Measurements from ENCODE around the gene CANT1. TPM values are rescaled to one million over a fixed set of nuclear protein-coding genes. Genes with fewer than 3 reads are reported as not detected.

CANT1 gene
- total and polyA plus RNA-seq, 4 donors: 6.2 to 20.0 (median 16.4) TPM

DNA sequence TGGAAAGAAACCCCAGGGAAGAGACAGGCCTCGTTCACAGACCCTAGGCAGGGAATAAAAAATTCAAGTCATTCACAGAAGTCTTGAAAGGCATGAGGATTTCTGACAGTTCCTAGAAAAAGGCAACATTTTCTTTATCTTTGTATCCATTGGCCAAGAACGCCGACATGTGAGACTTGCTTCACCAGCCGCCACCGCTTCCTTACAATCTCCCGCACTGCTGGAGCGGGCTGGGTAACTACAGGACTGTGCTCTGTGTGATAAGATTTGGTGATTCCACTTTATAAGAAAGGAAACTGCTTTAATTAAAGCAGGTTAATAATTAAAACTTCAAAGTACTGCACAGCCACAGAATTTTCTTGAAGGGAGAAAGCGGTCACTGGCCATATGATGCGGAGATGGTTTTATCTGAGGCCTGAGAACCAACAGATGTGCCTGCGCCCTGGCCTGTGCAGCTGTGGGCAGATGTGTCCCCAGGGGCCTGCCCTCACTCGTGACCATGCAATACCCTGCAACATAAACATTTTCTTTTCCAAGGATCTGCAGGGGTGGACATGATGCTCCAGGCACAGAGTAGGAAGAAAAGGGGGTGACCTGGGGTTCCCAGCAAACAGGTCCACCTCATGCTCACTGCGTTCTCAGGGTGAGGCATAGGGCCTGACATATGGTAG lies 16.9 kb downstream of the CANT1 start (continued):
- TF ChIP-seq EGR1 (IDR thresholded peaks at IDR 0.05; ENCODE audit: low read depth in 2 of 2) (no peak), SP1 (IDR thresholded peaks at IDR 0.05) (no peak), GABPA (IDR thresholded peaks at IDR 0.05 in 1 of 2, conservative IDR thresholded peaks at IDR 0.05 in 1 of 2) (no peak), HNF4G (IDR thresholded peaks at IDR 0.05) (no peak), JUND (IDR thresholded peaks at IDR 0.05) (no peak), HNF4A (conservative IDR thresholded peaks at IDR 0.05) (no peak)
- TF ChIP-seq, protein P1, sequence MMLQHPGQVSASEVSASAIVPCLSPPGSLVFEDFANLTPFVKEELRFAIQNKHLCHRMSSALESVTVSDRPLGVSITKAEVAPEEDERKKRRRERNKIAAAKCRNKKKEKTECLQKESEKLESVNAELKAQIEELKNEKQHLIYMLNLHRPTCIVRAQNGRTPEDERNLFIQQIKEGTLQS (IDR thresholded peaks at IDR 0.05): no peak
- TF ChIP-seq, protein P2, sequence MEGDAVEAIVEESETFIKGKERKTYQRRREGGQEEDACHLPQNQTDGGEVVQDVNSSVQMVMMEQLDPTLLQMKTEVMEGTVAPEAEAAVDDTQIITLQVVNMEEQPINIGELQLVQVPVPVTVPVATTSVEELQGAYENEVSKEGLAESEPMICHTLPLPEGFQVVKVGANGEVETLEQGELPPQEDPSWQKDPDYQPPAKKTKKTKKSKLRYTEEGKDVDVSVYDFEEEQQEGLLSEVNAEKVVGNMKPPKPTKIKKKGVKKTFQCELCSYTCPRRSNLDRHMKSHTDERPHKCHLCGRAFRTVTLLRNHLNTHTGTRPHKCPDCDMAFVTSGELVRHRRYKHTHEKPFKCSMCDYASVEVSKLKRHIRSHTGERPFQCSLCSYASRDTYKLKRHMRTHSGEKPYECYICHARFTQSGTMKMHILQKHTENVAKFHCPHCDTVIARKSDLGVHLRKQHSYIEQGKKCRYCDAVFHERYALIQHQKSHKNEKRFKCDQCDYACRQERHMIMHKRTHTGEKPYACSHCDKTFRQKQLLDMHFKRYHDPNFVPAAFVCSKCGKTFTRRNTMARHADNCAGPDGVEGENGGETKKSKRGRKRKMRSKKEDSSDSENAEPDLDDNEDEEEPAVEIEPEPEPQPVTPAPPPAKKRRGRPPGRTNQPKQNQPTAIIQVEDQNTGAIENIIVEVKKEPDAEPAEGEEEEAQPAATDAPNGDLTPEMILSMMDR (IDR thresholded peaks at IDR 0.05; ENCODE audit: low read depth, low read length, missing input control): no peak

DNA sequence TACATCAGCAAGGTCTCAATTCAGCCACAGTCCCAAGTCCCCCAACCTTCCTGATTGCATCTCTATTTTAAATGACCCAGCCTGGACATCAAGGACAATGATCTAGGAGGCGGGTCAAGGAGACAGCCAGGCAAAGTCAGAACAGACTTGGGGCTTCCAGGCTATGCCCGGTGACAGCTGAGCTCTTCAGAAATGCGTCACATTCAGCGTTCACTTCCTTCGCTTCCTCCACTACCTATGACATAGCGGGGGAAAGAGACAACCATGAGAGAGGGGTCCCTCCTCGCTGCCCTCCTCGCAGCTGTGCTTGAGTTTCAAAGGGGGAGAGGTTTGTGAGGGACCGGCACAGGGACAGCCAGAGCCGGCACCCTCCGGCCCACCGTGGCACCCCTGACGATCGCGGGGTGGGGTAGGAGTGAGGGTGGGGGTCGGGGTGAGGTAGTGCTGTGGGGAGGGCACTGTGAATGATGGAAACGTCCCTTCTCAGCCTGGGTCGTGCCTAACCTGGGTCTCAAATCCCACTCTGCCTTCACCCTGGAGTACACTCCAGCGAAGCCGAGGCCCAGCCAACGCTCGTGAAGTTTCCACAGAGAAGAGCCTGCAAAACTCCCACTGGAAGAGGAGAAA lies 17.5 kb downstream of the CANT1 start:
- TF ChIP-seq RAD21 (IDR thresholded peaks at IDR 0.05): no peak
- TF ChIP-seq, protein P1 (IDR thresholded peaks at IDR 0.05): no peak
- TF ChIP-seq FOXA2 (IDR thresholded peaks at IDR 0.05): no peak
- no peak for TF ChIP-seq GABPA (IDR thresholded peaks at IDR 0.05 in 1 of 2, conservative IDR thresholded peaks at IDR 0.05 in 1 of 2)
- TF ChIP-seq HNF4A (conservative IDR thresholded peaks at IDR 0.05): no peak
- TF ChIP-seq, protein P3, sequence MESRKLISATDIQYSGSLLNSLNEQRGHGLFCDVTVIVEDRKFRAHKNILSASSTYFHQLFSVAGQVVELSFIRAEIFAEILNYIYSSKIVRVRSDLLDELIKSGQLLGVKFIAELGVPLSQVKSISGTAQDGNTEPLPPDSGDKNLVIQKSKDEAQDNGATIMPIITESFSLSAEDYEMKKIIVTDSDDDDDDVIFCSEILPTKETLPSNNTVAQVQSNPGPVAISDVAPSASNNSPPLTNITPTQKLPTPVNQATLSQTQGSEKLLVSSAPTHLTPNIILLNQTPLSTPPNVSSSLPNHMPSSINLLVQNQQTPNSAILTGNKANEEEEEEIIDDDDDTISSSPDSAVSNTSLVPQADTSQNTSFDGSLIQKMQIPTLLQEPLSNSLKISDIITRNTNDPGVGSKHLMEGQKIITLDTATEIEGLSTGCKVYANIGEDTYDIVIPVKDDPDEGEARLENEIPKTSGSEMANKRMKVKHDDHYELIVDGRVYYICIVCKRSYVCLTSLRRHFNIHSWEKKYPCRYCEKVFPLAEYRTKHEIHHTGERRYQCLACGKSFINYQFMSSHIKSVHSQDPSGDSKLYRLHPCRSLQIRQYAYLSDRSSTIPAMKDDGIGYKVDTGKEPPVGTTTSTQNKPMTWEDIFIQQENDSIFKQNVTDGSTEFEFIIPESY (IDR thresholded peaks at IDR 0.05): no peak
- no peak for TF ChIP-seq JUND (IDR thresholded peaks at IDR 0.05)
- TF ChIP-seq, protein P4, sequence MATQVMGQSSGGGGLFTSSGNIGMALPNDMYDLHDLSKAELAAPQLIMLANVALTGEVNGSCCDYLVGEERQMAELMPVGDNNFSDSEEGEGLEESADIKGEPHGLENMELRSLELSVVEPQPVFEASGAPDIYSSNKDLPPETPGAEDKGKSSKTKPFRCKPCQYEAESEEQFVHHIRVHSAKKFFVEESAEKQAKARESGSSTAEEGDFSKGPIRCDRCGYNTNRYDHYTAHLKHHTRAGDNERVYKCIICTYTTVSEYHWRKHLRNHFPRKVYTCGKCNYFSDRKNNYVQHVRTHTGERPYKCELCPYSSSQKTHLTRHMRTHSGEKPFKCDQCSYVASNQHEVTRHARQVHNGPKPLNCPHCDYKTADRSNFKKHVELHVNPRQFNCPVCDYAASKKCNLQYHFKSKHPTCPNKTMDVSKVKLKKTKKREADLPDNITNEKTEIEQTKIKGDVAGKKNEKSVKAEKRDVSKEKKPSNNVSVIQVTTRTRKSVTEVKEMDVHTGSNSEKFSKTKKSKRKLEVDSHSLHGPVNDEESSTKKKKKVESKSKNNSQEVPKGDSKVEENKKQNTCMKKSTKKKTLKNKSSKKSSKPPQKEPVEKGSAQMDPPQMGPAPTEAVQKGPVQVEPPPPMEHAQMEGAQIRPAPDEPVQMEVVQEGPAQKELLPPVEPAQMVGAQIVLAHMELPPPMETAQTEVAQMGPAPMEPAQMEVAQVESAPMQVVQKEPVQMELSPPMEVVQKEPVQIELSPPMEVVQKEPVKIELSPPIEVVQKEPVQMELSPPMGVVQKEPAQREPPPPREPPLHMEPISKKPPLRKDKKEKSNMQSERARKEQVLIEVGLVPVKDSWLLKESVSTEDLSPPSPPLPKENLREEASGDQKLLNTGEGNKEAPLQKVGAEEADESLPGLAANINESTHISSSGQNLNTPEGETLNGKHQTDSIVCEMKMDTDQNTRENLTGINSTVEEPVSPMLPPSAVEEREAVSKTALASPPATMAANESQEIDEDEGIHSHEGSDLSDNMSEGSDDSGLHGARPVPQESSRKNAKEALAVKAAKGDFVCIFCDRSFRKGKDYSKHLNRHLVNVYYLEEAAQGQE (IDR thresholded peaks at IDR 0.05): no peak
- no peak for TF ChIP-seq YY1 (IDR thresholded peaks at IDR 0.05)
- no peak for TF ChIP-seq RXRA (IDR thresholded peaks at IDR 0.05)
- TF ChIP-seq HNF4G (IDR thresholded peaks at IDR 0.05): no peak
- TF ChIP-seq, protein P2 (IDR thresholded peaks at IDR 0.05; ENCODE audit: low read depth, low read length, missing input control): no peak
- no peak for TF ChIP-seq EGR1 (IDR thresholded peaks at IDR 0.05; ENCODE audit: low read depth in 2 of 2)
- TF ChIP-seq TAF1 (conservative IDR thresholded peaks at IDR 0.05): no peak
- TF ChIP-seq NR2F2 (IDR thresholded peaks at IDR 0.05): no peak
- TF ChIP-seq SP1 (IDR thresholded peaks at IDR 0.05): no peak
- Histone ChIP-seq H3K27me3 (ENCODE audit: control insufficient read depth in 4 of 4, insufficient read depth in 4 of 4, low read length in 3 of 4) (no peaks in the 10 kb centered on the region), H3K4me3 (ENCODE audit: low read depth in 1 of 3, low read length in 3 of 3) (no peak overlapping the region), H3K9ac (ENCODE audit: low read depth in 1 of 2, low read length in 2 of 2) (no peak overlapping the region), H3K4me1 (ENCODE audit: control insufficient read depth in 4 of 4, insufficient read depth in 4 of 4, low read length in 3 of 4) (peaks cover 0 to under 1% (median 0%) of the 10 kb centered on the region in 4 donors), H3K27ac (ENCODE audit: low read depth in 1 of 2, low read length in 2 of 2) (no peak overlapping the region), H3K36me3 (ENCODE audit: control insufficient read depth in 4 of 4, insufficient read depth in 3 of 4, low read depth in 1 of 4, low read length in 3 of 4) (peaks cover 7 to 31% (median 14%) of the 10 kb centered on the region in 4 donors), H3K9me3 (ENCODE audit: control insufficient read depth in 4 of 4, low read length in 3 of 4) (no peaks in the 10 kb centered on the region)
- DNase-seq (ENCODE audit: low spot score): no peak
- 95% methylated on average over 22 of the region's 22 CpGs for WGBS

Data from liver (tissue), 9 donors.